ENCODE measurements around the gene TMC1.

TMC1 gene

GRCh38 chr9:72772661-72773060 is 251.3 kb downstream of the TMC1 start:
- Histone ChIP-seq H3K79me2 (ENCODE audit: insufficient read depth, low read length) (no peaks in the 10 kb centered on the region), H4K20me1 (ENCODE audit: insufficient read depth, low read length) (no peaks in the 10 kb centered on the region), H3K4me1 (ENCODE audit: insufficient read depth, low read length, severe bottlenecking) (no peaks in the 10 kb centered on the region), H3K27ac (ENCODE audit: low read depth, low read length, poor library complexity, severe bottlenecking) (no peak overlapping the region), H3K9me3 (ENCODE audit: low read length) (no peaks in the 10 kb centered on the region), H3K4me3 (ENCODE audit: low read depth, low read length, poor library complexity, severe bottlenecking) (no peak overlapping the region), H3K27me3 (ENCODE audit: insufficient read depth, low read length) (no peaks in the 10 kb centered on the region), H3K9ac (ENCODE audit: low read length) (no peak overlapping the region), H3F3A (ENCODE audit: insufficient read depth, low read length) (no peaks in the 10 kb centered on the region), H3K36me3 (ENCODE audit: insufficient read depth, low read length) (no peaks in the 10 kb centered on the region), H3K9me2 (ENCODE audit: low read depth, low read length) (no peaks in the 10 kb centered on the region), H2AFZ (ENCODE audit: low read length) (no peak overlapping the region), H3K4me2 (ENCODE audit: low read length) (no peak overlapping the region)
- TF ChIP-seq EZH2 (IDR thresholded peaks at IDR 0.05; ENCODE audit: borderline replicate concordance, low read length) (no peak), CTCF (IDR thresholded peaks at IDR 0.05; ENCODE audit: low read length) (no peak)

GRCh38 chr9:72773570-72773969 is 252.2 kb downstream of the TMC1 start:
- no peak overlapping the region for H2AFZ ChIP-seq (ENCODE audit: low read length)
- H3K27me3 ChIP-seq (ENCODE audit: insufficient read depth, low read length) = no peaks in the 10 kb centered on the region
- no peaks in the 10 kb centered on the region for H3F3A ChIP-seq (ENCODE audit: insufficient read depth, low read length)
- no peaks in the 10 kb centered on the region for H3K9me2 ChIP-seq (ENCODE audit: low read depth, low read length)
- H3K4me3 ChIP-seq (ENCODE audit: low read depth, low read length, poor library complexity, severe bottlenecking) = no peak overlapping the region
- no peaks in the 10 kb centered on the region for H4K20me1 ChIP-seq (ENCODE audit: insufficient read depth, low read length)
- H3K9me3 ChIP-seq (ENCODE audit: low read length) = no peaks in the 10 kb centered on the region
- no peak for TF ChIP-seq CTCF (IDR thresholded peaks at IDR 0.05; ENCODE audit: low read length)
- no peak for TF ChIP-seq EZH2 (IDR thresholded peaks at IDR 0.05; ENCODE audit: borderline replicate concordance, low read length)
- no peaks in the 10 kb centered on the region for H3K36me3 ChIP-seq (ENCODE audit: insufficient read depth, low read length)
- no peak overlapping the region for H3K4me2 ChIP-seq (ENCODE audit: low read length)
- H3K4me1 ChIP-seq (ENCODE audit: insufficient read depth, low read length, severe bottlenecking) = no peaks in the 10 kb centered on the region
- no peak overlapping the region for H3K9ac ChIP-seq (ENCODE audit: low read length)
- H3K79me2 ChIP-seq (ENCODE audit: insufficient read depth, low read length) = no peaks in the 10 kb centered on the region
- no peak overlapping the region for H3K27ac ChIP-seq (ENCODE audit: low read depth, low read length, poor library complexity, severe bottlenecking)

- Histone ChIP-seq H3K27me3 (ENCODE audit: insufficient read depth, low read length) (no peaks in the 10 kb centered on the region), H4K20me1 (ENCODE audit: insufficient read depth, low read length) (no peaks in the 10 kb centered on the region), H3K4me2 (ENCODE audit: low read length) (no peak overlapping the region), H3K4me3 (ENCODE audit: low read depth, low read length, poor library complexity, severe bottlenecking) (no peak overlapping the region), H2AFZ (ENCODE audit: low read length) (no peak overlapping the region), H3K9me2 (ENCODE audit: low read depth, low read length) (no peaks in the 10 kb centered on the region), H3K27ac (ENCODE audit: low read depth, low read length, poor library complexity, severe bottlenecking) (no peak overlapping the region), H3F3A (ENCODE audit: insufficient read depth, low read length) (no peaks in the 10 kb centered on the region), H3K9me3 (ENCODE audit: low read length) (no peaks in the 10 kb centered on the region), H3K9ac (ENCODE audit: low read length) (no peak overlapping the region), H3K36me3 (ENCODE audit: insufficient read depth, low read length) (no peaks in the 10 kb centered on the region), H3K79me2 (ENCODE audit: insufficient read depth, low read length) (no peaks in the 10 kb centered on the region), H3K4me1 (ENCODE audit: insufficient read depth, low read length, severe bottlenecking) (no peaks in the 10 kb centered on the region)
- TF ChIP-seq CTCF (IDR thresholded peaks at IDR 0.05; ENCODE audit: low read length) = no peak
- no peak for TF ChIP-seq EZH2 (IDR thresholded peaks at IDR 0.05; ENCODE audit: borderline replicate concordance, low read length)
These were observed 254.2 kb downstream of the TMC1 start for GRCh38 chr9:72775570-72775969.

Measured in OCI-LY1 (cell line).